ENCODE results near the gene LGALSL.

Gene LGALSL

DNA sequence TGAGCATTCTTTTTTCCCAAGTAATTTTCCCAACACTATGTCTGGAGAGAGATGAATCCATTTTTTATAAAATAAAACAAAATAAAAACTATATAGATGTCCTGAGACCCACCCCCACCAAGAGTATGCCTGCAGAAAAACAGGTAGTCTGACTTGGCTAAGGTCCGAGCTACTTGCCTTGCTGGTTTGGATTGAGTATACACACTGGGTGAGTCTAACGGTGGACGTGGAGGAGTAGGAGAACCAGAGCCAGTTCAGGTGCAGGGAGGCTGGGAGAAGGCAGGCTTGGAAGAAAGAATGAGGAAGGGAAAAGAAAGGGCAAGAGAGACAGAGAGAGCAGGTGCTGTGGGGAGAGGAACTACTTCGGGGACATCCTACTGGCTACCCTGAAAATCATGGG, 48.9 kb downstream of the LGALSL start:
- DNase-seq = no peak

- DNase-seq = no peak
Measured at GRCh38 chr2:64504774-64505720, 51.1 kb downstream of the LGALSL start.

GRCh38 chr2:64506686-64507085, 52.7 kb downstream of the LGALSL start:
- no peak for DNase-seq
